ENCODE data around the gene COX20. TPM values are rescaled to one million over a fixed set of nuclear protein-coding genes. Genes with fewer than 3 reads are reported as not detected.

Gene COX20
- total and polyA plus RNA-seq, 2 of the 4 experiments (the other 2 are of a cell fraction): 13.3 to 27.0 TPM

- H2AFZ ChIP-seq (replicated peaks; ENCODE audit: low read length, poor library complexity): no peak overlapping the region
- H2AK9ac ChIP-seq (replicated peaks; ENCODE audit: low read depth, low read length, poor library complexity): no peak overlapping the region
- H3K4me1 ChIP-seq (ENCODE audit: control insufficient read depth, insufficient read depth, low read length): no peaks in the 10 kb centered on the region
- no peak overlapping the region for H4K91ac ChIP-seq (ENCODE audit: insufficient read depth, low read depth, low read length)
- no peak overlapping the region for H3K4me2 ChIP-seq (ENCODE audit: low read depth, low read length)
- no peak overlapping the region for H3K9ac ChIP-seq (ENCODE audit: low read depth, low read length)
- ATAC-seq (ENCODE audit: low read depth) (no peak), DNase-seq (no peak)
- H2BK20ac ChIP-seq (ENCODE audit: low read depth, low read length): no peak overlapping the region
- H3K56ac ChIP-seq (ENCODE audit: extremely low read depth, insufficient read depth, low read length): no peak overlapping the region
- H2BK15ac ChIP-seq (ENCODE audit: low read depth, low read length): no peak overlapping the region
- no peak overlapping the region for H4K5ac ChIP-seq (ENCODE audit: low read depth, low read length)
- TF ChIP-seq CTCF (conservative IDR thresholded peaks at IDR 0.05; ENCODE audit: low read depth, low read length): no peak
- TF ChIP-seq RAD21 (IDR thresholded peaks at IDR 0.05; ENCODE audit: low read length): no peak
- TF ChIP-seq RCOR1 (IDR thresholded peaks at IDR 0.05; ENCODE audit: insufficient replicate concordance, low read length): no peak
- TF ChIP-seq RFX5 (IDR thresholded peaks at IDR 0.05; ENCODE audit: low read depth, low read length): no peak
- TF ChIP-seq USF2 (IDR thresholded peaks at IDR 0.05; ENCODE audit: low read depth, low read length): no peak
- TF ChIP-seq CHD1 (IDR thresholded peaks at IDR 0.05; ENCODE audit: low read depth, low read length): no peak
- TF ChIP-seq BHLHE40 (IDR thresholded peaks at IDR 0.05; ENCODE audit: low read depth, low read length): no peak
- TF ChIP-seq NFE2L2 (IDR thresholded peaks at IDR 0.05; ENCODE audit: low read depth, low read length): no peak
- no peaks in the 10 kb centered on the region for H3K27me3 ChIP-seq (ENCODE audit: control insufficient read depth, insufficient read depth, low read length)
- H3K27ac ChIP-seq (ENCODE audit: insufficient read depth, low read length): no peak overlapping the region
- peaks cover 11 to 32% of the 10 kb centered on the region in 2 experiments; a peak in 3 of 4 replicates for H3K79me1 ChIP-seq (ENCODE audit: low read depth in 1 of 2, low read length in 2 of 2)
- ChIA-PET CTCF (interaction anchor here (1.0 to 1.7 kb wide), 3 partner anchors 11 to 192 kb away, joined by 3 to 6 read pairs (median 3); no protein-coding TSS in a partner anchor), POLR2A (ENCODE audit: unreplicated experiment) (no interaction called here)
- H3K14ac ChIP-seq (replicated peaks; ENCODE audit: low read depth, low read length): no peak overlapping the region
- H3K9me1 ChIP-seq (ENCODE audit: insufficient read depth, low read length): no peaks in the 10 kb centered on the region
- H3K4me3 ChIP-seq (ENCODE audit: insufficient read depth, low read depth, low read length): no peak overlapping the region
- no peaks in the 10 kb centered on the region for H3K9me3 ChIP-seq (ENCODE audit: control insufficient read depth, insufficient read depth, low read length)
- H3K18ac ChIP-seq (ENCODE audit: low read depth, low read length): no peak overlapping the region
- H3K36me3 ChIP-seq (ENCODE audit: control insufficient read depth, insufficient read depth, low read length): peaks cover 32% of the 10 kb centered on the region
- dilution Hi-C loops (cut with HindIII; ENCODE audit: low sequenced_read_pairs, unreplicated experiment) (no loop called here), in situ Hi-C loops (cut with MboI; ENCODE audit: low sequenced_read_pairs) (no loop called here), intact Hi-C loops (cut with micrococcal nuclease) (no loop called here)
- no peak overlapping the region for H3K4ac ChIP-seq (ENCODE audit: low read depth, low read length)
- H3K23ac ChIP-seq (ENCODE audit: low read depth, low read length): no peak overlapping the region
- peaks cover 25% of the 10 kb centered on the region; the same call in 1 of the 2 replicates for H4K20me1 ChIP-seq (ENCODE audit: insufficient read depth, low read length)
- no peak overlapping the region for H4K8ac ChIP-seq (ENCODE audit: low read depth in 2 of 2, low read length in 2 of 2)
- no TSS peak for BruUV-seq (replicated peaks)
- WGBS, 2 experiments (ENCODE audit: extremely low coverage in 2 of 2, insufficient read length in 1 of 2): no CpG with 5 or more reads among the region's 2 CpGs
- no peak overlapping the region for H2BK120ac ChIP-seq (ENCODE audit: low read depth, low read length)
- no peak overlapping the region for H2BK5ac ChIP-seq (ENCODE audit: low read depth, low read length, poor library complexity, severe bottlenecking)
- H2AK5ac ChIP-seq (ENCODE audit: low read depth, low read length): no peak overlapping the region
These were observed 15.4 kb downstream of the COX20 start for GRCh38 chr1:244850896-244851295.

Data from IMR-90 (cell line).